Osteoblast (primary cell): ENCODE results near the gene IPO11. TPM values are rescaled to one million over a fixed set of nuclear protein-coding genes. Genes with fewer than 3 reads are reported as not detected.

Experiments
- DNase-seq: peaks from one replicate; pipeline ENCODE4 v3.0.0; 2011; ENCODE audit warnings: low spot score, mixed read lengths; ENCODE audit not compliant: insufficient read length; ENCODE audit errors: missing footprints
- H2AFZ ChIP-seq: 2 replicates; pipeline ENCODE4 v1.6.0; 2011; ENCODE audit warnings: mild to moderate bottlenecking, low read length
- H3K27ac ChIP-seq: 2 replicates; pipeline ENCODE4 v1.5.1; 2011; ENCODE audit warnings: mild to moderate bottlenecking, low read depth, low read length, moderate library complexity
- H3K27me3 ChIP-seq: 2 replicates; pipeline ENCODE4 v1.6.0; 2012; ENCODE audit warnings: mild to moderate bottlenecking, control low read depth, inconsistent platforms, low read length, moderate library complexity; ENCODE audit not compliant: insufficient read depth
- H3K36me3 ChIP-seq: 2 replicates; pipeline ENCODE4 v1.5.1; 2011; ENCODE audit warnings: mild to moderate bottlenecking, low read length, control low read depth, moderate library complexity; ENCODE audit not compliant: insufficient read depth
- H3K4me1 ChIP-seq: 2 replicates; pipeline ENCODE4 v1.5.1; 2011; ENCODE audit warnings: mild to moderate bottlenecking, low read length, control low read depth, moderate library complexity; ENCODE audit not compliant: insufficient read depth
- H3K4me2 ChIP-seq: 2 replicates; pipeline ENCODE4 v1.6.0; 2011; ENCODE audit warnings: mild to moderate bottlenecking, low read length; ENCODE audit not compliant: insufficient read depth
- H3K4me3 ChIP-seq: fragments of 200-600 bp; sonication (generic); 3 replicates; pipeline ENCODE4 v1.5.1; 2012; ENCODE audit warnings: mild to moderate bottlenecking, low read length, inconsistent platforms; ENCODE audit not compliant: insufficient read depth
- H3K79me2 ChIP-seq: 2 replicates; pipeline ENCODE4 v1.6.0; 2012; ENCODE audit warnings: mild to moderate bottlenecking, low read length, control low read depth, inconsistent platforms; ENCODE audit not compliant: insufficient read depth
- H3K9me3 ChIP-seq: 2 replicates; pipeline ENCODE4 v1.5.1; 2011; ENCODE audit warnings: low read depth, low read length, control low read depth
- H4K20me1 ChIP-seq: 2 replicates; pipeline ENCODE4 v1.6.0; 2012; ENCODE audit warnings: mild to moderate bottlenecking, low read length, control low read depth; ENCODE audit not compliant: insufficient read depth
- CTCF ChIP-seq: IDR thresholded peaks from 2 replicates; pipeline ENCODE4 v1.5.1; 2011; ENCODE audit warnings: mild to moderate bottlenecking, low read depth, low read length, moderate library complexity; ENCODE audit errors: extremely low read depth
- total RNA-seq: library from RNA; depleted of rRNA; stranded (reverse); fragments of >200 nt; gene quantifications from 2 replicates; pipeline ENCODE4 v1.2.3, GENCODE V29; 2012

Gene IPO11
- total RNA-seq, 1 donor: 24.2 TPM

GRCh38 chr5:62477801-62478200 lies 65.2 kb downstream of the IPO11 start:
- TF ChIP-seq CTCF: no peak
- peaks cover 29% of the 10 kb centered on the region for H3K4me1 ChIP-seq
- H3K4me3 ChIP-seq: no peak overlapping the region
- H3K27me3 ChIP-seq: no peaks in the 10 kb centered on the region
- H3K79me2 ChIP-seq: no peaks in the 10 kb centered on the region
- no peak for DNase-seq
- H4K20me1 ChIP-seq: no peaks in the 10 kb centered on the region
- no peak overlapping the region for H2AFZ ChIP-seq
- peak overlapping the region; percentile 50 for H3K27ac ChIP-seq
- H3K9me3 ChIP-seq: no peaks in the 10 kb centered on the region
- H3K4me2 ChIP-seq: no peak overlapping the region
- H3K36me3 ChIP-seq: no peaks in the 10 kb centered on the region

- no peak overlapping the region for H3K27ac ChIP-seq
- no peak for DNase-seq
- H4K20me1 ChIP-seq: no peaks in the 10 kb centered on the region
- H3K9me3 ChIP-seq: no peaks in the 10 kb centered on the region
- no peak overlapping the region for H3K4me2 ChIP-seq
- H3K27me3 ChIP-seq: no peaks in the 10 kb centered on the region
- no peaks in the 10 kb centered on the region for H3K79me2 ChIP-seq
- TF ChIP-seq CTCF: no peak
- no peak overlapping the region for H3K4me3 ChIP-seq
- no peaks in the 10 kb centered on the region for H3K4me1 ChIP-seq
- H3K36me3 ChIP-seq: peaks cover 6% of the 10 kb centered on the region
- no peak overlapping the region for H2AFZ ChIP-seq
Observed at GRCh38 chr5:62483556-62483955, 71.0 kb downstream of the IPO11 start.

GRCh38 chr5:62486672-62487071 lies 74.1 kb downstream of the IPO11 start:
- H4K20me1 ChIP-seq: no peaks in the 10 kb centered on the region
- H2AFZ ChIP-seq: no peak overlapping the region
- peaks cover 17% of the 10 kb centered on the region for H3K36me3 ChIP-seq
- DNase-seq: no peak
- no peaks in the 10 kb centered on the region for H3K79me2 ChIP-seq
- H3K9me3 ChIP-seq: no peaks in the 10 kb centered on the region
- TF ChIP-seq CTCF: no peak
- H3K4me2 ChIP-seq: no peak overlapping the region
- H3K27me3 ChIP-seq: no peaks in the 10 kb centered on the region
- H3K4me1 ChIP-seq: no peaks in the 10 kb centered on the region
- no peak overlapping the region for H3K27ac ChIP-seq
- H3K4me3 ChIP-seq: no peak overlapping the region

- Histone ChIP-seq H4K20me1 (no peaks in the 10 kb centered on the region), H3K4me2 (no peak overlapping the region), H3K27me3 (no peaks in the 10 kb centered on the region), H3K9me3 (no peaks in the 10 kb centered on the region), H2AFZ (no peak overlapping the region), H3K27ac (no peak overlapping the region), H3K36me3 (peaks cover 17% of the 10 kb centered on the region), H3K4me1 (no peaks in the 10 kb centered on the region), H3K79me2 (no peaks in the 10 kb centered on the region), H3K4me3 (no peak overlapping the region)
- TF ChIP-seq CTCF: no peak
- DNase-seq: no peak
Observed at GRCh38 chr5:62488531-62488930, 76.0 kb downstream of the IPO11 start.
